NOMO-1 (cell line): ENCODE results near the gene UBE2O.
A peak's percentile ranks its signal among the peaks of the same experiment; 100 is the strongest.

Source experiments
- DNase-seq, 2 experiments: peaks; one replicate each; lab custom pipeline; 2025; ENCODE audit not compliant: unreplicated experiment in 2 of 2; lab: John Stamatoyannopoulos, UW

The UBE2O gene

DNA sequence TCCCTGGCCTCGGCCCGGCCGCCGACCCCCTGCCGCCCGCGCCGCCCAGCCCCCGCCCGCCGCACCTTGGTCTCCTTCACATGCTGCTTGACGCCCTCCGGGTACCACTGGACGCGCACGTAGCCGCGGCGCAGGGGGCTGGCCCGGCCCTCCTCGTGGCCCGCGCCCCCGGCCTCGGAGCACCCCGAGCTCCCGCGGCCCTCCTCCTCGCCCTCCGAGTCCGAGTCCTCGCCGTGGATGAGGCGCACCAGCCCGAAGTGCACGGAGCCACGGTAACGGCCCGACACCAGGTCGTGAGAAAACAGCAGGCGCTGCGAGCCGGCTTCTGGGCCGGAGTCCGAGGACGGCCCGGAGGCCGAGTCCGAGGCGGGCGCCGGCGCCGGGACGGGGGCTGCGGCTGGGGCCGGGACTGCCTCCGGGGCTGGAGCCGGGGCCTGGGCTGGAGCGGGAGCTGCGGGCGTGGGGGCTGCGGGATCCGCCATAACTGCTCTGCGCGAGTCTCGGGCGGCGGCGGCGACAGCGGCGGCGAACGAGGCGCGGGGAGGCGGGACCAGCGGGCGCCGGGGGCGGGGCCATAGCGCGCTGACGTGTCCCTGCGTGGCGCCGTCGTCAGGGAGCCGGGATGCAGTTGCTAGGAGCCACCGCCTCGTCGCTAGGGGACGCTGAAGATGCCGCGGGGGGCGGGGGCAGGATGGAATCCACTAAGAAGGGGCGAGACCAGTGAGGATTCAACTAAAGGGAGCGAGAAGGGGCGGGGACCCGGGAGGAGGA lies at the start of gene UBE2O:
Gene UBE2O (minus strand): TSS at position 493 of the 771 bp plus-strand sequence. CDS start 11 bp downstream, at position 482.
- DNase-seq = peak; percentile 74 to 86

DNA sequence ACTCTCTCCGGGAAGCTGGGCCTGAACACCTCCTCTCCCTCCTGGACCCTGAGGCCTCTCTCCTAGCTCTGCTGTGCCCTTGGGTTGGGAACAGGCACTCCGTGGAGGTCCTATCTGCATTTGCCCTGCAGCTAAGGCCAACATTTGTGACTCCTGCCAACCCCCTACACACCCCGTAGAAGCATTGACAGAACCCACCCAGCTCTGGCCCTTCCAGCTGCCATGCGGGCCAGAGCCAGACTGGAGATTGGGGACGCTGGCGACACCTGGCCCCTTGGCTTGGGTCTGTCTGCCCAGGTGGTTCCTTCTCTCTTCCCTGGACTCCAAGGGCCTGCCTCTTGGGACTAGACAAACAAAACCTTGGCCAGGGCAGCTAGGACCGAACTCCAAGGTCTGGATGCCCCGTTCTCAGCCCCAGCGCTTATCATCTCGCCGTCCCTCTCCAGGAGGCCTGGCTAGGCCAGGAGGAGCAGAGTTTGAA lies 48.9 kb upstream of the UBE2O start:
- DNase-seq = no peak

DNA sequence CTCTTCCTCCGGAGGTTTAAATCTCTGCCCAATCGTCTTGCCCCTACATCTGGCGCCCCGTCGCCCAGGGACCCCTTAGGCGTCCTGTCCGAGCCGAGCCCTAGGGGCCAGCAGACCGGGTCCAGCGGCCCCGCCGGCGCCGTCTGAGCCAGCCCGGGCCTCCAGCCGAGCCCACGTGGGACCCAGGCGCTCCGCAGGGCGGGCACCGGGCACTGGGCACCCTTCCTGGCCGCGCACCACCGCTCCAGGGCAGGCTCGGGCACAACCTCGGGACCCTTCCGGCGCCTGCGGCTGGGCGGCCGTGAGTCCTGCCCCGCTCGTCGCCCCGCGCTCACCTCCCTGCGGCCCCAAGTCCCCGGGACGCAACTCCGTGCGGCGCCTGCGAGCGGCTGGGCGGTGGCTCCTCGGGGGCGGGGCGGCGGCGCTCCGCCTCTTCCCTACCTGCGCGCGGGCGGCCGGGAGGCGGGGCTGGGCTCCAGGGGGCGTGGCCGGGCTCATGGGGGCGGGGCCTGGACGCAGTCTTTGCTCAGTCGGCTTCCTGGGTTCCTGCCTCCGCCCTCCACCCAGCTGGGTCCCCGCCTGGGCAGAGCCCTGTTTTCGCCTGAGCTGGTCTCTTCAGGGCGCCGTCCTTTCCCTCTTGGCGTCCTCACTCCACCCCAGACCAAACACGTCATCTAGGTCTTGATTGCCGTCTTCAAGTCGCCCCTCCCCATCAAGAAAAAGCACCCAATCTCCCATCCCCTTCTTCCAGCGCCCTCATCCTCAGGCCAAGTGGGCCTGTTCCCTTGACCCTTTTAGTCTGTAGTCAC lies 48.3 kb upstream of the UBE2O start, which contains the start of gene RHBDF2:
Gene RHBDF2 (minus strand): TSS at position 406 of the 809 bp plus-strand sequence. CDS start 19,899 bp downstream, outside the sequence.
- peak; percentile 73 to 81 for DNase-seq

DNA sequence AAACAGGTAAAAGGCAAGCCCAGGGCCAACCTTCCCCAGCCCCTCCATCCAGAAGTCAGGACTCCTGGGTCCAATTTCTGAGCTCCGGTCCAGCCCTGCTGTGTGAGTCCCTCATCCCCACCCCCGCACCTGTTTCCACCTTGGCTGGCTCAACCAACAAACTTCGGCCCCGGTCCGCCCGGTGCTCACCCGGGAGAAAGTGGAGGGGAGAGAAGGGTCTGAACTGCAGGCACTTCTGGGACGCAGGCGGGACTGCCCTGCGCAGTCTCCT lies 47.7 kb upstream of the UBE2O start:
- DNase-seq = peak in 1 of 2 experiments; percentile 13

- peak in 1 of 2 experiments; percentile 55 for DNase-seq
Measured at GRCh38 chr17:76500074-76500746, 47.3 kb upstream of the UBE2O start.

GRCh38 chr17:76499267-76499667 lies 46.3 kb upstream of the UBE2O start:
- DNase-seq = no peak

DNA sequence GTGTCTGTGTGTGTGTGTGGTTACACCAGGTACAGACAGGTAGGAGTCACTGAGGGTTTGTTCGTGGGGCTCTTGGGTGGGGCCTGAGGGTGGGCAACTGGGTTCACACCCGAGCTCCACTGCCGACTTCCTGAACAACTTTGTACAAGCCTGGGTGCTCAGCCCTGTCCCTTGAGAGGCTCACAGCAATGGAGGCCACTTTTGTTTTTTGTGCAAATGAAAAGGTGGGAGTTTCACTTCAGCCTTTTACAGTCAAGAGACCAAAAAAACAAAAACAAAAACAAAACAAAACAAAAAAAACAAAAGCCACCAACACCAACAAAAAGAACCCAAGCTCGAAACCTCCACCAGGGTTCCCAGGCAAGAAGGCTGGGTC lies 45.9 kb upstream of the UBE2O start:
- DNase-seq = no peak

- DNase-seq = no peak
Measured at GRCh38 chr17:76497979-76498875, 45.3 kb upstream of the UBE2O start.

- DNase-seq = no peak
Measured at GRCh38 chr17:76497699-76497978, 44.7 kb upstream of the UBE2O start.

GRCh38 chr17:76496464-76496863 lies 43.5 kb upstream of the UBE2O start:
- DNase-seq = no peak

DNA sequence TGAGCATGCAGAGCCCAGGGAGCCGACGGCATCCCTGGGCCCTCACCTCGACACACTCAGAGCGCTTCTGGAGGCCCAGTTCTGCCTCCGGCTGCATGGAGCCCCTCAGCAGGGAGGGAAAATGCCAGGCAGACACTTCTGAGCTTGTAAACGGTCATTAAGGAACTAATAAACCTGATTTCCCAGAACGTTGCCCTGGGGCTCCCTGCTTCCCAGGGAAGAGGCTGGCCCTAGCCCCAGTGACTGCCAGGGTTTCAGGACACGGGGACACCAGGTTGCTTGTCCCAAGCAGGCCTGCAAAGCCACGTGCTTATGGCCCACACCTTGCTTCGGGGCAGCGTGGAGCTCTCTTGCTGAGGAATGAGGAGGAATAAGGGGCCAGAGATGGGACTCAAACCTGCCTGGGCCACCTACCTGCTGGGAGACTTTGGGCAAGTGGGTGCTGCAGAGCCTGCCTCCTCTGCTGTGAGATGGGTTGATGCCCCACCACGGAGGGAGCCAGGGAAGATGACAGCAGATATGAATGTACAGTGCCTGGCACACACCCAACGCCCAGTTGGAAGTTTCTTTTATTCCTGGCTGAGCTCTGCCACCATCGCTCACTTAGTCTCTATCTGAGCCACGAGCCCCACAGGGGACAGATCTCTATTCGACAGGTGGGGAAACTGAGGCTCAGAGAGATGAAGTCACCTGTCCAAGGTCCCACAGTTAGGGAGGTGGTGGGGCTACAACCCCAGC lies 42.9 kb upstream of the UBE2O start:
- no peak for DNase-seq

DNA sequence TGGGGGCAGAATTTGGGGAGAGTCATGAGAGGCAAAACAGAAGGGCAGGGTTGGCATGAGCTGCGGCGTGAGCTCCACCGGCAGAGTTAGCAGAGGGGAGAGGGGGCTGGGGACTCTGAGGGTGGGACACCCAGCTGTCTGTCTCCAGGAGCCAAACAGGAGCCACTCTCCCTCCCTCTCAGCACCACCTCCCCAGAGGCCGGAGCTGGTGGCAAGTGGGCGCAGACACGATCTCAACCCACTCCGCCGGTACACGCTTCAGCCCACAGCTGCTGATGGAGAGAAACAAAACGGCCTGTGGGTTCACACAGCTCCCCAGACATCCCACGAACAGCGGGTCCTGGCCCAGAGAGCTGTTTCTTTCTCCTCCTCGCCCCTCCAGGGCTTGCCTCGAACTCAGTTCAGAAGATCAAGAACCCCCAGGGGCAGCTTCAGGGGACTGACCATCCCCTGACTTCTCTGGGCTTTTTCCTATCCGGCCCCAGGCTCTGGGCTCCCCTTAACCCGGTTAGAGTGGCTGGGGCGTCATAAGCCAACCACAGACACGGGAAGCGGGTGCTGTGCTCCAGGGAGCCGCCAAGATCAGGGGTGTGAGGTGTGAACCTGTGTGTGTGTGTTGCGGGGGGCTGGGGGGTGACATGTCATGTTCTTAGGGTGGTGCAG lies 40.7 kb upstream of the UBE2O start:
- no peak for DNase-seq

- DNase-seq = peak; percentile 94 to 95
Measured at GRCh38 chr17:76492989-76493501, 40.1 kb upstream of the UBE2O start.

DNA sequence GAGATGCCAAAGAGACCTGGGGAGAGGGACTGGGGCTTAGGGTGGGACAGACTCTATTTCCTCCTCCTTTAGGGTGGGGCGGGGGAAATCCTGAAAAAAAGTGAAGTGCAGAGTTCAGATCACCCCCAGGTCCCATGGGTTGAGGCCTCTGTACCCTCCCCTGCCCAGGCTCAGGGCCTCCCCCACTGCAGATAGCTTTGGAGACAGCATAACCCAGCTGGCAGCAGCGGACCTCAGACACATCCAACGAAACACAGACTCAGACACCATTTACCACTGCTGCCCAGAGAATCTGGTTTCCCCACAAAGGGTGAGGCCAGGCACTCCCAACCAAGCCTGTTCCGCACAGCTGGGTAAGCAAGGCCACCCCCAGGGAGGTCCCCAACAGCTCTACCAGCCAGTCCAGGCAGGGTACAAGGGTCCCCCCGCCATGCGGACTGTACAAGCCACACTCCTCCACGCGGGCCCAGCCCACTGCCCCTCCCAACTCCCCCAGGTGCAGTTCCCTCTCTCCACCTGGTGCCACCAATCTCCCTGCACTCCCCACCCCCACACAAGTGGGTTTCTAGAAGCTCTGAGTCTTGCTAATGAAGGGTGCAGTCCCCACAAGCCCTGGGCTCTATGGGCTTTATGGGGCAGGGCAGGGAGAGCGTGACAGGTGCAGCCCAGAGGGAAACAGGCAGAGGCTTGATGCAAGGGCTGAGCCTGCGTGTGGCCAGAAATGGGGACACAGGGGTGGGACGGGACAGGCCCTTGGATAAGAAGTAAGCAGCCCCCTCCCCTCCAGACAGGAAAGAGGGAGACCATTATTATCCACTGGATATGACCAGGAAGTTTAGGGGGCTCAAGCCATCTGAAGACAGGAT lies 39.4 kb upstream of the UBE2O start:
- no peak for DNase-seq

DNA sequence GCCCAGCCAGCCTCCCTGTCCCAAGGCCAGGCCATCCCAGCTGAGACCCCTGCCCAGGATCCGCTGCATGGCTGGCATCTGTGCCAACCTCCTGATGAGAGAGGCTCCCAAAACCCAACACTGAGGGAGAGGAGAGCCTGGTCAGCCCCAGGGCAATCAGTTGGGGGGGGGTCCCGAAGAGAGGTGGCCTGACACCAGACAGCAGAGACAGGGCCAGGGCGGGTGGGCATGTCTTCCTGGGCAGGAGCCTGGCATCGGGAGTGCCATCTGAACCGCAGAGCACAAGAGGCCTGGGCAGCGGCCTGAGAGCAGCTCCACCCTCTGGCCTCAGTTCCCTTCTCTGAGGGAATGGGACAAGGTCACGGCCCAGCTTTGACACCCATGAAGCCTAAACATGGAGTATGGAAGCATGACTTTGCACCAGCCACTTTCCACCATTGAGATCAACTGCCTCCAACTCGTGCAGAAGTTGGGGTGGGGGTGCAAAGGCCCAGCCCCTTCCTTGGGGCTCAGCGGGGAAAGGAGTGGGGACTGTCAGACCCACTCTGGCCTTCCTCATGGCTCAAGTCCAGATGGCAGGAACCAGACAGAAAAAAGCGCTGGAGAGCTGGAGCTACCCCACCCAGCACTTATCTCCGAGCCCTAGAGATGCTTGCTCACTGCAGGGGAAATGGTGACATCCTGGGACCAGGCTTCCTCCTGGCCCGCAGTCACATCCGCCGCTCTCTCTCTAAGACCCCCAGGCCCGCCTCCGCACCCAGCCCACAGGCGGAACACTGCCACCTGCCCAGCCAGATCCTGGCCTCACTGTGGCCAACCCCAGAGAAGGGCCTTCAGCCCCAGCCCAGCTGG lies 38.5 kb upstream of the UBE2O start:
- DNase-seq = no peak

DNA sequence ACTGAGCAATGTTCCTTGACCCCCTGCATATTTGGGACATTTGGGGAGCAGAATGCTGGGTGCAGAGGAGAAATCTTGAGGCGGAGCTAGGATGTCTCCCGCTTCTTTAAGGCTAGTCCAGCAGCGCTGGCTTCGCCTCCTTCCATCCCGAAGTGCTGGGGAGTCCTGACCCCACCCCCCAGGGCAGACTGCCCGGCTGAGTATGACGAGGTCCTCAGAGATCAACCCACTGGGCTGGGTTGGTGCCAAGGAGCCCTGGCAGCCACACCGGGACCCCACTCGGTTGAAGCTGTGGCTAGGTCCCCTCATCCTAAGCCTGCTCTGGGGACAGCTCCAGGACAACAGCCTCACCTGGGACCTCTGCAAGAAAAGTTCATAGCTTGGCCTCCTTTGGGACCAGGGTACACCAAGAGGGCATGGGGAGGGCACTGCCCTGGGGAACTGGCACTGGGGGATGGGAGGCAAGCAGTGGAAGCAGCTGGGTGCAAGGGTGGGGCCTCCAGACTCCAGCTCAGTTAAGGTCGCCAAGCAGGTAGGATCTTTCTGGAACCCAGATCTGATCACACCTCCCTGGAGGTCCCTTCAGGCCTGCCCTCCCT lies 37.3 kb upstream of the UBE2O start:
- DNase-seq = no peak
